HCT116 (cell line): ENCODE data around the gene ARHGAP35. TPM values are rescaled to one million over a fixed set of nuclear protein-coding genes. Genes with fewer than 3 reads are reported as not detected.

ENCODE experiments used
- ATAC-seq: fragments of 200-7000 bp; cut with Tn5 transposase; 2 replicates; pipeline ENCODE4 v1.9.1; 2020; ENCODE audit warnings: mild to moderate bottlenecking, moderate library complexity
- BruUV-seq: library from RNA; stranded (reverse); fragments of 400-500 nt; replicated peaks from 2 replicates; lab custom pipeline; 2021; lab: Mats Ljungman, UMichigan
- CTCF ChIA-PET: fragments of 300-600 bp; sonication (Branson Sonifier 250); formaldehyde crosslinking; loops from one replicate; lab custom pipeline; 2021; ENCODE audit warnings: antibody characterized with exemption; lab: Charles Lee
- POLR2A ChIA-PET: fragments of 300-600, 350-600 bp; sonication (Branson Sonifier 250); formaldehyde crosslinking; loops from one replicate; lab custom pipeline; 2021; ENCODE audit warnings: antibody characterized with exemption; lab: Charles Lee
- RAD21 ChIA-PET, 2 experiments: fragments of 300-600 bp; sonication (Branson Sonifier 250); formaldehyde crosslinking; loops; one replicate each; lab custom pipeline; 2023; ENCODE audit warnings: low total read pairs in 2 of 2; ENCODE audit not compliant: uncharacterized antibody in 2 of 2, unreplicated experiment in 2 of 2, low non-redundant PET in 1 of 2; lab: Charles Lee
- DNase-seq: peaks from one replicate; pipeline ENCODE4 v3.0.0-alpha.2; 2010; ENCODE audit warnings: low read depth, low spot score
- H2AFZ ChIP-seq: fragments of 200-600 bp; shearing (Covaris generic), sonication (generic); 2 replicates; pipeline ENCODE4 v1.6.1; 2017; ENCODE audit warnings: low read depth, mixed run types, mixed read lengths, antibody characterized with exemption, low read length; ENCODE audit not compliant: poor library complexity, severe bottlenecking
- H3K27ac ChIP-seq: 2 replicates; pipeline ENCODE4 v1.5.1; 2012; ENCODE audit warnings: low read depth, low read length
- H3K27me3 ChIP-seq: fragments of 200-600 bp; sonication (generic); 2 replicates; pipeline ENCODE4 v1.6.1; 2016; ENCODE audit warnings: mixed run types, low read length, mixed read lengths; ENCODE audit not compliant: insufficient read depth
- H3K36me3 ChIP-seq, 2 experiments: fragments of 200-500 bp in 1 of 2; fragments of 200-600 bp in 1 of 2; sonication (Bioruptor generic) in 1 of 2; sonication (generic) in 1 of 2; 2 replicates each; pipeline versions ENCODE4 v1.5.1 to v1.6.1; 2014 to 2016; ENCODE audit warnings: low read length in 2 of 2, inconsistent platforms in 1 of 2, mixed read lengths in 1 of 2, mixed run types in 1 of 2; ENCODE audit not compliant: insufficient read depth in 2 of 2, control insufficient read depth in 1 of 2
- H3K4me1 ChIP-seq, 2 experiments: fragments of 200-600 bp in 1 of 2; sonication (generic) in 1 of 2; 2 replicates each; pipeline versions ENCODE4 v1.5.1 to v1.6.1; 2012 to 2017; ENCODE audit warnings: low read length in 2 of 2, inconsistent platforms in 1 of 2, mild to moderate bottlenecking in 1 of 2, mixed read lengths in 1 of 2, mixed run types in 1 of 2, moderate library complexity in 1 of 2; ENCODE audit not compliant: insufficient read depth in 2 of 2, control insufficient read depth in 1 of 2
- H3K4me2 ChIP-seq: fragments of 200-600 bp; sonication (generic); 2 replicates; pipeline ENCODE4 v1.6.1; 2017; ENCODE audit warnings: mixed run types, low read length, mixed read lengths
- H3K4me3 ChIP-seq, 2 experiments: fragments of 200-600 bp in 1 of 2; sonication (generic) in 1 of 2; replicated peaks in 1 of 2; 2 replicates each; pipeline ENCODE4 v1.5.1; 2011 to 2016; ENCODE audit warnings: low read length in 2 of 2, control low read depth in 1 of 2, low read depth in 1 of 2, mild to moderate bottlenecking in 1 of 2, mixed read lengths in 1 of 2, mixed run types in 1 of 2
- H3K79me2 ChIP-seq: fragments of 200-600 bp; sonication (generic); 2 replicates; pipeline ENCODE4 v1.6.1; 2017; ENCODE audit warnings: mild to moderate bottlenecking, mixed run types, low read length, moderate library complexity, mixed read lengths; ENCODE audit not compliant: insufficient read depth
- H3K9ac ChIP-seq: fragments of 200-600 bp; sonication (generic); 2 replicates; pipeline ENCODE4 v1.6.1; 2016; ENCODE audit warnings: low read length, mixed read lengths
- H3K9me2 ChIP-seq: fragments of 200-600 bp; sonication (generic), shearing (Covaris generic); 2 replicates; pipeline ENCODE4 v1.6.1; 2017; ENCODE audit warnings: mixed run types, mild to moderate bottlenecking, moderate library complexity; ENCODE audit not compliant: insufficient read depth
- H3K9me3 ChIP-seq, 2 experiments: fragments of 200-500 bp in 1 of 2; fragments of 200-600 bp in 1 of 2; sonication (Bioruptor generic) in 1 of 2; sonication (generic) in 1 of 2; 2 replicates each; pipeline ENCODE4 v1.6.1; 2014 to 2017; ENCODE audit warnings: low read length in 2 of 2, mixed read lengths in 2 of 2, inconsistent platforms in 1 of 2, low read depth in 1 of 2, mild to moderate bottlenecking in 1 of 2, mixed run types in 1 of 2, moderate library complexity in 1 of 2; ENCODE audit not compliant: control insufficient read depth in 1 of 2, insufficient read depth in 1 of 2
- H4K20me1 ChIP-seq: fragments of 200-600 bp; sonication (generic), shearing (Covaris generic); 2 replicates; pipeline ENCODE4 v1.6.1; 2017; ENCODE audit warnings: mixed run types, mild to moderate bottlenecking, moderate library complexity; ENCODE audit not compliant: insufficient read depth
- CEBPB ChIP-seq: IDR thresholded peaks from 2 replicates; pipeline ENCODE4 v1.6.1; 2012; ENCODE audit warnings: low read depth
- CTCF ChIP-seq, 3 experiments: fragments of 200-600 bp in 1 of 3; sonication (generic) in 1 of 3; IDR thresholded peaks in 2 of 3; conservative IDR thresholded peaks in 1 of 3; 2 replicates each; pipeline ENCODE4 v1.5.1; 2012 to 2017; ENCODE audit warnings: low read depth in 2 of 3, low read length in 2 of 3, antibody characterized with exemption in 1 of 3, borderline replicate concordance in 1 of 3, control low read depth in 1 of 3, mild to moderate bottlenecking in 1 of 3, mixed read lengths in 1 of 3, mixed run types in 1 of 3, moderate library complexity in 1 of 3; ENCODE audit not compliant: insufficient read depth in 1 of 3
- EZH2 ChIP-seq: fragments of 200-600 bp; sonication (generic); IDR thresholded peaks from 2 replicates; pipeline ENCODE4 v1.6.1; 2017; ENCODE audit warnings: antibody characterized with exemption, mixed run types
- EZH2phosphoT487 ChIP-seq: fragments of 200-600 bp; IDR thresholded peaks from 2 replicates; pipeline ENCODE4 v1.6.1; 2018; ENCODE audit warnings: antibody characterized with exemption, borderline replicate concordance
- FOSL1 ChIP-seq: IDR thresholded peaks from 2 replicates; pipeline ENCODE4 v1.6.1; 2012; ENCODE audit warnings: low read depth
- JUND ChIP-seq: IDR thresholded peaks from 2 replicates; pipeline ENCODE4 v1.6.1; 2012
- MAX ChIP-seq: IDR thresholded peaks from 2 replicates; pipeline ENCODE4 v1.6.1; 2012
- POLR2A ChIP-seq: IDR thresholded peaks from 2 replicates; pipeline ENCODE4 v1.7.0; 2011; ENCODE audit warnings: borderline replicate concordance; ENCODE audit not compliant: insufficient read depth, insufficient read length; ENCODE audit errors: extremely low read depth
- REST ChIP-seq: IDR thresholded peaks from 2 replicates; pipeline ENCODE4 v1.6.1; 2012; ENCODE audit warnings: low read depth
- SIN3A ChIP-seq: IDR thresholded peaks from 2 replicates; pipeline ENCODE4 v1.6.1; 2012; ENCODE audit warnings: low read depth
- SP1 ChIP-seq: IDR thresholded peaks from 2 replicates; pipeline ENCODE4 v1.6.1; 2012; ENCODE audit warnings: low read depth
- SRF ChIP-seq: IDR thresholded peaks from 2 replicates; pipeline ENCODE4 v1.6.1; 2012; ENCODE audit warnings: low read depth
- TCF7L2 ChIP-seq: IDR thresholded peaks from 2 replicates; pipeline ENCODE4 v1.7.0; 2011; ENCODE audit warnings: borderline replicate concordance, inconsistent platforms; ENCODE audit not compliant: insufficient read depth, insufficient read length; ENCODE audit errors: extremely low read depth
- ZBTB33 ChIP-seq: IDR thresholded peaks from 2 replicates; pipeline ENCODE4 v1.6.1; 2011; ENCODE audit warnings: mild to moderate bottlenecking, low read length, moderate library complexity; ENCODE audit not compliant: insufficient replicate concordance; ENCODE audit errors: extremely low read depth
- ZFX ChIP-seq: fragments of 450-650 bp; IDR thresholded peaks from 2 replicates; pipeline ENCODE4 v1.6.1; 2017
- intact Hi-C: fragments of 100-400 bp; cut with micrococcal nuclease; formaldehyde crosslinking; loops from 2 replicates; pipeline ENCODE4 v1.10.0; 2022
- total RNA-seq: library from RNA; stranded (reverse); gene quantifications from one replicate; pipeline ENCODE4 v1.2.1, GENCODE V29; 2021; ENCODE audit not compliant: unreplicated experiment

ARHGAP35 gene
- total RNA-seq, 1 experiment from 2014 or later: 47.6 TPM

GRCh38 chr19:46890423-46891170 lies 29.8 kb downstream of the ARHGAP35 start:
- Histone ChIP-seq H3K27ac (peak overlapping the region; percentile 14; the same call in 1 of the 2 replicates), H3K27me3 (no peaks in the 10 kb centered on the region), H3K79me2 (peaks cover 81% of the 10 kb centered on the region), H4K20me1 (peaks cover 3% of the 10 kb centered on the region; the same call in 1 of the 2 replicates), H3K9me2 (no peaks in the 10 kb centered on the region), H3K4me1 (peaks cover 23 to 34% of the 10 kb centered on the region in 2 experiments)
- DNase-seq: no peak
- intact Hi-C loops: no loop called here
- peak; percentile 87 for ATAC-seq
- no TSS peak for BruUV-seq
- RAD21 ChIA-PET: interaction anchor here (0.5 to 0.6 kb wide), 2 partner anchors 11 to 348 kb away, joined by 3 read pairs; no protein-coding TSS in a partner anchor
- TF ChIP-seq REST (no peak), JUND (peak; percentile 61), FOSL1 (peak; percentile 61), MAX (peak; percentile 40), CEBPB (peak; percentile 47), POLR2A (no peak), EZH2 (no peak), SRF (0 out of 2 replicates have a peak, but pooled peaks have one; percentile 9), CTCF (IDR thresholded peaks at IDR 0.05 in 2 of 3, conservative IDR thresholded peaks at IDR 0.05 in 1 of 3; ENCODE audit: borderline replicate concordance in 1 of 3, insufficient read depth in 1 of 3, low read depth in 2 of 3, low read length in 2 of 3) (no peak), SIN3A (no peak), ZBTB33 (no peak), SP1 (peak; percentile 81), TCF7L2 (no peak), ZFX (no peak), EZH2phosphoT487 (no peak)
- TF ChIP-seq, all 23 proteins: peak for 6
- Histone ChIP-seq H3K4me2 (peak overlapping the region; percentile 61), H3K9me3 (no peaks in the 10 kb centered on the region), H3K36me3 (no peaks in the 10 kb centered on the region), H3K9ac (peak overlapping the region; percentile 13; the same call in 1 of the 2 replicates), H3K4me3 (peak overlapping the region in 1 of 2 experiments; percentile 9; a peak in 1 of 4 replicates), H2AFZ (no peak overlapping the region)
- ChIA-PET POLR2A (interaction anchor here (0.5 to 1.1 kb wide), 2 partner anchors 10 to 18 kb away, joined by 3 to 4 read pairs; no protein-coding TSS in a partner anchor), CTCF (interaction anchor here (0.5 to 0.7 kb wide), 2 partner anchors 20 to 34 kb away, joined by 3 read pairs; no protein-coding TSS in a partner anchor)
